ENCODE results near the gene NOL7.

DNA sequence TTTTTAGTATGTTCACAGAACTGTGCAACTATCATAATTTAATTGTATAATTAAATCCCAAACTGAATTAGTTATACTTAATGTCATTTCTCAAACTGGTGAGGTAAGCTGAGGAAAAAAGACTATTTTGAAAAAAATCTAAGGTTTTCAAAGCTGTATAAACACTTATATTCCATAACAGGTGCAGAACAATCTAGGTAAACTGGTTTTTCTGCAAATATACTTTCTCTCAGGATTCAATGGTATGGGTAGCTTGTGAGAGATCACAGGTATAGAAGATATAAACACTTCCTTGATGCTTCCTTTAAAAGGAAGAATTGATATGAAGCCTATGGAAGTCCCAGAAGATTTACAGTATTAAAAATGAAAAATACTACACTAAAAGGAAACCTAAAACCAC lies 33.7 kb downstream of the NOL7 start:
- TF ChIP-seq, protein P1, sequence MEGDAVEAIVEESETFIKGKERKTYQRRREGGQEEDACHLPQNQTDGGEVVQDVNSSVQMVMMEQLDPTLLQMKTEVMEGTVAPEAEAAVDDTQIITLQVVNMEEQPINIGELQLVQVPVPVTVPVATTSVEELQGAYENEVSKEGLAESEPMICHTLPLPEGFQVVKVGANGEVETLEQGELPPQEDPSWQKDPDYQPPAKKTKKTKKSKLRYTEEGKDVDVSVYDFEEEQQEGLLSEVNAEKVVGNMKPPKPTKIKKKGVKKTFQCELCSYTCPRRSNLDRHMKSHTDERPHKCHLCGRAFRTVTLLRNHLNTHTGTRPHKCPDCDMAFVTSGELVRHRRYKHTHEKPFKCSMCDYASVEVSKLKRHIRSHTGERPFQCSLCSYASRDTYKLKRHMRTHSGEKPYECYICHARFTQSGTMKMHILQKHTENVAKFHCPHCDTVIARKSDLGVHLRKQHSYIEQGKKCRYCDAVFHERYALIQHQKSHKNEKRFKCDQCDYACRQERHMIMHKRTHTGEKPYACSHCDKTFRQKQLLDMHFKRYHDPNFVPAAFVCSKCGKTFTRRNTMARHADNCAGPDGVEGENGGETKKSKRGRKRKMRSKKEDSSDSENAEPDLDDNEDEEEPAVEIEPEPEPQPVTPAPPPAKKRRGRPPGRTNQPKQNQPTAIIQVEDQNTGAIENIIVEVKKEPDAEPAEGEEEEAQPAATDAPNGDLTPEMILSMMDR (IDR thresholded peaks at IDR 0.05), result no peak
- no peak for TF ChIP-seq POLR2A (IDR thresholded peaks at IDR 0.05)
- TF ChIP-seq POLR2AphosphoS5 (IDR thresholded peaks at IDR 0.05), result no peak
